Stimulated activated CD8-positive, alpha-beta memory T cell treated with anti-CD3 and anti-CD28 coated beads, Interleukin-2, amount 100 ng/mL, for 48 hours (primary cell): Measurements from ENCODE around the gene TEX51.

Experiments
- DNase-seq, 2 donors: peaks; one replicate each; pipeline ENCODE4 v3.0.0-alpha.2; 2020; ENCODE audit warnings: low read depth in 2 of 2

The TEX51 gene

DNA sequence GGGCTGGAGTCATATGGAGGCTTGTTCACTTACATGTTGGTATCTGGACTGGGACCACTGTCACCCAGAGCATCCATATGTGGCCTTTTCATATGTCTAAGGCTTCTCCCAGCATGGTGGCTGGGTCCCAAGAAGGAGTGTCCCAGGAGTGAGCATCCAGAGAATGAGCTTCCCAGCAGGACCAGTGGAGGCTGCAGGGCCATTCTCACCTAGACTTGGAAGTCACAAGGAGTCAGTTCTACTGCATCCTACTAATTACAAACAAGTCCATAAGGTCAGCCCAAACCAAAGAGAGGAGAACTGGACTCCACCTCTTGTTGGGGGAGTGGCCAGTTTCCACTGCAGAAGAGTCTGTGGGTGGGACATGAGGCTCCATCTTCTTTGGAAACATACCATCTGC, 5.1 kb upstream of the TEX51 start:
- no peak for DNase-seq

DNA sequence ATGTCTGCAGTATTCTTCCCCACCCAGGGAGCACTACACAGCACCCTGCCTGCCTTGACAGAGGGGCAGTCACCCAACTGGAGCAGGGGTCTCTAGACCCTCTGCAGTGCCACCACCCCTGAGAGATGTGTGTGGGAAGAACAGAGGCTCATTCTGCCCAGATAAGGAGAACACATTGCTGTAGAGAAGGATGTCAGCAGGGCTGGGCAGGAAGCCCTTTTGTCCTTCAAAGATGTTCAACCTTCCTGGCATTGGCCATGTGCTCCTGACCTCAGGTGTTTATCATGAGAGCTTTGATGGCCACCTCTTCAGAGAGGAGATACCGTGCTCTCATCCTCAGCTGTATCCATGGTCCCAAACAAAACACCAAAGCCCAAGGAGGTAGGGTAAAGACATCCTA, 4.6 kb upstream of the TEX51 start:
- no peak for DNase-seq

DNA sequence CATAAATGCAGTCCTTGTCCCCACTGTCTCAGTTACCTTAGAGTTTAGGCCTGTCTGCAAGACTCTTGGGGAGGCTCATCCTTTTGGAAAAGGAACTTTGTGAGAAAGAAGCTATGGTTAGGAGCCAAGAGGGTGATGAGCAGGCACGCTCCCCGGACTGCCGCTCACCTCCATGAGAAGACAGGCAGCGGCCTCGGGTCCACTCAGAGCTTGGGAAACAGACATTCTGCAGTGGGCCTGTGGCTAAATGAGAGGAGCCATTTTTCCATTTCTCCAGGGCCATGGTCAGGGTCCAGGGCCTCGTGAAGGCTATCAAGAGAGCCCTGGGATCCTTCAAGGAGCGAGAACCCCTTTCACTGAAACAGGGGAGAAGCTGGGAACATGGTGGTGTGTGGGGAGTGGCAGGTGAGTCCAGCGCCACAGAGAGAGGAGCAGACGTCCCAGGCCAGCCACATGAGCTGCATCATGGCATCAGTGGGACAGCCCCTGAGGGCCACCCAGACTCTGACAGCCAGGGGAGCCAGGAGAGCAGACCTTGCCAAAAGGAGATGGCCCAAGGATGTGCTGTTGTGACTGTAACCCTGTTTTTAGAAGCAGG, 4.0 kb upstream of the TEX51 start:
- no peak for DNase-seq

- no peak for DNase-seq
Measured at GRCh38 chr2:126895336-126895735, 3.4 kb upstream of the TEX51 start.

DNA sequence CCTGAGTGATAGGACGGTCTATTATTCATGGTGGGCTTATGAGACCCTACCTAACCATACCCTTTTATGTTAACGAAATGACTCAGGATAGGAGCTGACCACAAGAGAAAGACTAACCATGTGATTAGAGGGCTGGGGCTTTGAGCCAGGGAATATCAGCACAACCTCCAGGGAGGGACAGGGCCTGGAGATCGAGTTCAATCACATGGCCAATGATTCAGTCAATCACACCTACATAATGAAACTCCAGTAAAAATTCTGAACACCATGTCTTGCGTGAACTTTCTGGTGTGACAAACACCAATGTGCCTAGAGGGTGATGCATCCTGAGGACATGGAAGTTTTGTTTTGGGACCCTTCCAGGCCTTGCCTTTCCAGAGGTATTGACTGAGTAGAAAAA, 2.2 kb upstream of the TEX51 start:
- no peak for DNase-seq

- no peak for DNase-seq
Measured at GRCh38 chr2:126899616-126900185, 1.0 kb downstream of the TEX51 start.

- no peak for DNase-seq
Measured at GRCh38 chr2:126900646-126901319, 2.1 kb downstream of the TEX51 start.

GRCh38 chr2:126901459-126901858, 2.8 kb downstream of the TEX51 start:
- no peak for DNase-seq

GRCh38 chr2:126902152-126902835, 3.6 kb downstream of the TEX51 start:
- no peak for DNase-seq

DNA sequence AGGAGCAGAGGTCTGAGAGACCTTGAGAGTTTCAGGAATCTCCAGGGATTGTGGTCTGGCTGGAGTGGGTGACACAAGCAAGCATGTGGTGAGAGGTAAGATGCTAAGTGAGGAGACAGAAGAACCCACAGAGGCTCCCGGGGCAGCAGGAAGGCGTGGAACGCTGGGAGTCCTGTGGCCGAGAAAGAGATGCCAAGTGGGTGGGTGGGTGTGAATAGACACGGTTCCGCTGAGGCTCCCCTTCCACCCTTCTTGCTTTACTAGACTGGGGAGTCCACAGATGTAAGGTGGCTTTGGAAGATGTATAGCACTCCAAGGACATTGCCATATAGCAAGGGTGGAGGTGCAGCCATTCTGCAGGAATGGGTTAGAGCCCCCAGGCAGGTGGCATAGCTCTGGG, 4.2 kb downstream of the TEX51 start:
- no peak for DNase-seq

DNA sequence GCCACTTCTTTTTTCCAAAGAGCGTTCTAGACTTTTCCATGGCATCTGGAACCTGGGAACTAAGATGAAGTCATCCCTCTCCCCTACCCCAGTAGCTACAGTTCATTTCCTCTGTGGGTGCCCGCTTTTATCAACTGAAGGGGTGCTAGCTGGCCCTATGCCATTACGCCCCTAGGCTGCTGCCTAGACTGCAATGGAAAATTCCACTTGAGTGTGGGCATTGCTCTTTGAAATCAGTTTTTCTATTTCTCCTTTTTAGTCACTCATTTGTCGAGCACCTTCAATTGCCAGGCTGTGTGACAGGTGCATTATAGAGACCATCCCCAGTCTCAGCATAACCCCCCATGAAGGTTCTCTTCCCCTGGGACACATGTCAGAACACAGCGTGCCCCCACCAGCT, 7.3 kb downstream of the TEX51 start:
- no peak for DNase-seq

DNA sequence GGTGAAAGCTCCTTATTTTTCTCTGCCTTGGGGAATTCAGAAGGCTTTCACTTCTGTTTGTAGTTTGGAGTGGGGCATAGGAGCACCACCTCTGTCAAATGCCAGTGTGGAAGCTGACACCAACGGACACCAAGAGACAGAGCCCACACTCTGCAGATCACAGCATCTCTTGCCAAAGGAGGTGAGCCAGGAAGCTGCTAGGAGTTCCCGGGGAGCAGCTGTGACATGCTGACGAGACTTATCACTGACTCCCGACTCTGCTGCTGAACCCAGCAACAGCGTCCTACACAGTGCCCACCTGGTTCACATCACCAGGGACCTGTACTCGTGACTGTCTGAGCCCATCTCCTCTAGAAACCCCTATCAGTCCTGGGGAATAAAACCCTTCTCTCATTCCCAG, 8.1 kb downstream of the TEX51 start:
- no peak for DNase-seq

GRCh38 chr2:126907671-126908070, 9.0 kb downstream of the TEX51 start:
- no peak for DNase-seq

DNA sequence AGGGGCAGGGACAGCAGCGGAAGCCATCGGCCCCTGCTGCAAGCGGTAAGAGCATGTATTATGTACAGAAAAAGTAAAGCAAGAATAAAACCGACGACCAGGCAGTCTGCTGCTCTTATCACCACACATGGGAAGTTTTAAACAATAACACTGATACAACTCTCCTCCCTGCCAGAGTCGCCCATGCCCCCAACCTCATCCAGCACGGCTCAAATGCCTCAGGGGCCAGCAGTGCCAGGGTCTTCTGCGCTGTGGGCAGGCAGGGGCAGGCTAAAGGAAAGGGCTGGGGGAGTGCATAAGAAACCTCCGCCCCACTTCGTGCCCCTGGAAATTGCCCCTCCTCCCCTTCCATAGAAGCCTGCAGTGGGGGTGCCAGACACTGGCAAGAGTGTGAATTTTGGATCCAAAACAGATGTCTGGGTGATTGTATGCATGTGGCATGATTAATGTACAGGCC, 10.1 kb downstream of the TEX51 start:
- no peak for DNase-seq

DNA sequence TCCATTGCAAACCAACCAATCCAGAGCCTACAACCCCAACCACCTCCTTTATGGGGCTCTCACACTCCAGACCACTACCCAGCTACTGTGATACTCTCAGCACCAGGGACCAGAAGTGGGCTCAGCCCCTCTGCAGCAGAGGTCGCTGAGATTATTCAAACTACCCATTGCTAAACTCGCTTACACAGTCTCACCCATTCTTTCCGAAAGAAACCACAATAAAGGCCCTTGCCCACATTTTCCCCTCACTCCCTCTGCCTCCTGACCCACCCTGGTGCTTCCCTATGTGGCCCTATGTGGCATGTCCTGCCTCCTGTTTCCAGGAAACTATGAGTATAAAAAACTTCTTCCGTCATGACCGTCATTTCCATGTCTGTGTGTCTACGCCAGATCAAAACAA, 10.7 kb downstream of the TEX51 start:
- DNase-seq: no peak

DNA sequence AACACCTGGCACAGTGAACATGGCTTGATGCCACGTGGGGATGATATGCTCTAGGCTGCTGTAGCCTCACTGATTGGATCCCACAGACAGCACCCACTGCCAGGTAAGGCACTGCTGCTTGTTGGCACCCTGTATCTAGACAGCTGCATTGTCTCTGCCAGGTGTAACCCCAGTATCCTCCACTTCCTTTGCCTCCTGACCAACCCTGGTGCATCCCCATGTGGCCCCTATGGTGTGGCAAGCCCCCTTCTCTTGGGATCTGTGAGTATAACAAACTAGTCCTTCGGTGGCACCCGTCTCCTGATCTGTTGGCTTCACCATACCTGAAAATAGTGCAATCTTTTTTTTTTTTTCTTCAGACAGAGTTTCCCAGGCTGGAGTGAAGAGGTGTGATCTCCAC, 11.1 kb downstream of the TEX51 start:
- DNase-seq: no peak

- DNase-seq: no peak
Measured at GRCh38 chr2:126910637-126911036, 11.9 kb downstream of the TEX51 start.

DNA sequence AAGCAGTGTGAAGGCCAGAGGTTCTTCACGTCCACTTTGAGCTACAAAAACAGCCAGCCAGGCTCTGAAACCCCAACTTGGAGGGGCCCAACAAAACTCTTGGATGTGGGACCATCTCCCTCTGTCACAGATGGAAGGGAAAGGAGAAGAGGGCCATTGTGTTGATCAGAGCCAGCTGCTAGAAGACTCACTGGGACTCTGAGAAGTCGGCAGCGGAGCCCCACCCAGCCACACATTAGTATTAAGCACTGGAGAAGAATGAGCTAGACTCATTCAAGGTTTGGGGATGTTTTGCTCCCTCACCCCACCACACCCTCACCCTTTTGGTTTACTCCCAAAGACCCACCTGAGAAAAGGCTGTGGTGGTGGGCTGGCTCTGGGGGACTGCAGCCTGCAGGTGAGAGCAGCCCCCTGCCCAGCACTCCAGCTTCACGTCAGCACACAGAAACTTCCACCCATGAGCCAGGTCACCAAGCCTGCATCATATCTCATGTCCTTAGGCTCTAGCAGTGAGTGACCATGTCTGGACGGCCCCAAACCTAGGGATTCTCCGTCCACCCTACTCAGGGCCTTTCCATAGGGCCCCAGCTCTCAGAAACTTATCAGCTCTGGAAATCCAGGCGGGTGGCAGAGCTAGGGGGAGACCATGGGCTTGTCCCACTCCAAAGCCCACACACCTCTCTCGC, 12.6 kb downstream of the TEX51 start:
- DNase-seq: no peak

- DNase-seq: no peak
Measured at GRCh38 chr2:126912201-126912600, 13.5 kb downstream of the TEX51 start.

- no peak for DNase-seq
Measured at GRCh38 chr2:126913329-126913728, 14.6 kb downstream of the TEX51 start.

- DNase-seq: no peak
Measured at GRCh38 chr2:126913881-126914615, 15.4 kb downstream of the TEX51 start.
